ENCODE measurements around the gene RBM17.

The RBM17 gene

DNA sequence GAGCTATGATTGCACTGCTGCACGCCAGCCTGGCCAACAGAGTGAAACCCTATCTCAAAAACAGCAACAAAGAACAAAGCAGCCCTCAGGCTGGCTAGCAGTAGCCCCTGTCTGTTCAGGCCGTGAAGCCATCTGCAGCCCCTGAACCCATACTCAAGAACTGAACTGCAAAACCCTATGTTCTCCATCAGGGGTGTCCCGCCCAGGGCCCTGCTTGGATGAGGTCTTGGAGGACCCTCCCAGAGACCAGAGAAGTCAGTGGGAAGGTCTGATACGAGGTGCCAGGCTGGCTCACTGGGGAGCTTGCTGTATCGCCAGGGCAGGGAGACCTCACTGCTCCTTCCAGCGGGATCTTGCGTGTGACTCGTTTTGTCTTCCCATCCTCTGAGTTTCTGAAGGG, 39.3 kb downstream of the RBM17 start:
- no peak for DNase-seq (ENCODE audit: extremely low spot score)
- CTCF ChIA-PET = interaction anchor here (1.2 to 5.8 kb wide), 4 partner anchors 11 to 274 kb away, joined by 3 to 26 read pairs (median 11); no protein-coding TSS in a partner anchor
- POLR2A ChIA-PET = interaction anchor here (0.6 kb wide), 1 partner anchor 9 kb away, joined by 5 read pairs; no protein-coding TSS in a partner anchor

DNA sequence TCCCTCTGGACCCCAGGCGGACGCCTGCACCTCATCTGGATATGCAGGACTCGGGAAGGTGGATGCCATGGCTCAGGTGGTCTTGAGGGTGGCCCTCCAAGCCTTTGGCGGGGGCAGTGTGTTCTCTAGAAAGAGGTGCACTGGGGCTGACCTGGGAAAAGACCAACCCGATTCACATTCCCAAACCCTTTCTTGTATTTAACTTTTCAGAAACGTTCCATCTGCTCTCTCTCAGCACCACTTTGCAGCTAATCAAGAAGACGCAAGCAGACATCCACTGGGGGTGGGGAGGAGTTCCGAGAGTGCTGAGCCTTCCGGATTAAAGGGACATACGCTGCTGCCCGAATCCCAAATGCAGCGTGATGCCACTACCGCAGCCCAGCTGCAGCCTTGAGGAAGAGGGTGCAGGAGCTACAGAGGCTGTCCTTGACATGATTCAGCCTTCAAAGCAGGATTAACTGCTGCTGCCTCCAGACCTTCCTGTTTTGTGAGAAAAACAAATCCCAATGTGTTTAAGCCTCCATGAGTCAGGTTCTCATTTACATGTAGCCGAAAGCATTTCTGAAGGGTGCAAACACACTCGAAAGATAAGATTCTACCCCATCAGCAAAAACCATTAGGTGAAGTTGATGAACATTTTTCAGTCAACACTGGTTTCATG, 39.9 kb downstream of the RBM17 start:
- CTCF ChIA-PET = interaction anchor here (0.7 to 5.8 kb wide), 8 partner anchors 10 to 277 kb away, joined by 3 to 26 read pairs (median 4); no protein-coding TSS in a partner anchor
- POLR2A ChIA-PET = interaction anchor here (0.6 to 1.3 kb wide), 2 partner anchors 10 to 74 kb away, joined by 3 to 5 read pairs; partner anchors contain the start of gene PFKFB3
- no peak for DNase-seq (ENCODE audit: extremely low spot score)
- no peak for TF ChIP-seq CTCF (IDR thresholded peaks at IDR 0.05; ENCODE audit: control extremely low read depth, extremely low read depth, low read depth, missing control alignments)

More for the DNA sequence above, 39.3 kb downstream of the RBM17 start:
- TF ChIP-seq CTCF (IDR thresholded peaks at IDR 0.05; ENCODE audit: control extremely low read depth, extremely low read depth, low read depth, missing control alignments) = no peak

DNA sequence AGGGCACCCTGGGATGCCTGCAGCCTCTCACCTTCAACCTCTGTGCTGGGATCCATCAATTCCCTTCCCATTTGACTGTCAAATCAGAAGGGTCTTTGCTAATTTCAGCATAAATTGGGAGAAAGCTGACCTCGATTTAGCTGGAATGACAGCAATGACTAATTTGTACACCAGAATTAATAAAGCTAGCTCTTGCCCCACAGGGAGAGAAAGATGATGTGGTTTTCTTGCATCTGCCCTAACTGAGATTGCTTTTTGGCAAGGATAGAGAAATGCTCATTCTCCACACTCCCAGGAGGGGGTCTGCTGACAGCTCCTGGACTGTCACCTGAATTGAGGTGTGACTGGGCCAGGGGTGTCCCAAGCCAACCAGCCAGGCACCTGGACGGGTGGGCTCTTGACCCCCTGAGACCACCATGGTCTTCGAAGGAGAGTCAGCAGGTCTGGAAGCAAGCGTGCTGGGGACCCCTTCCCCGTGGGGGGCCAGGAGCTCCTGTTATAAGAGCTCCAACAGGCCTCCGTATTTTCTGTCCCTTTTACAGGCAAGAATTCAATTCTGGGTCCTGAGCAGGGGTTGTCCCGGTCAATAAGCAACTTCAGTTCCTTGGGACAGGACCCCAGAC, 42.1 kb downstream of the RBM17 start:
- no peak for TF ChIP-seq CTCF (IDR thresholded peaks at IDR 0.05; ENCODE audit: control extremely low read depth, extremely low read depth, low read depth, missing control alignments)
- POLR2A ChIA-PET = interaction anchor here (0.7 kb wide), 1 partner anchor 162 kb away, joined by 4 read pairs; no protein-coding TSS in a partner anchor
- CTCF ChIA-PET = interaction anchor here (0.7 to 5.8 kb wide), 8 partner anchors 10 to 271 kb away, joined by 3 to 26 read pairs (median 4); partner anchors contain the start of gene PFKFB3
- no peak for DNase-seq (ENCODE audit: extremely low spot score)

- ChIA-PET CTCF (interaction anchor here (1.6 to 9.9 kb wide), 5 partner anchors 15 to 268 kb away, joined by 4 to 99 read pairs (median 15); partner anchors contain the start of gene PFKFB3), POLR2A (interaction anchor here (3.8 kb wide), 1 partner anchor 69 kb away, joined by 19 read pairs; the partner anchor contains the start of gene PFKFB3)
- TF ChIP-seq CTCF (IDR thresholded peaks at IDR 0.05; ENCODE audit: control extremely low read depth, extremely low read depth, low read depth, missing control alignments) = no peak
- DNase-seq (ENCODE audit: extremely low spot score) = no peak
Observed at GRCh38 chr10:6133331-6134098, 44.7 kb downstream of the RBM17 start.

- DNase-seq (ENCODE audit: extremely low spot score) = no peak
- ChIA-PET POLR2A (interaction anchor here (1.1 to 3.8 kb wide), 2 partner anchors 14 to 68 kb away, joined by 6 to 19 read pairs; partner anchors contain the start of gene PFKFB3), CTCF (interaction anchor here (1.0 to 9.9 kb wide), 7 partner anchors 10 to 267 kb away, joined by 3 to 99 read pairs (median 8); partner anchors contain the start of gene PFKFB3)
- TF ChIP-seq CTCF (IDR thresholded peaks at IDR 0.05; ENCODE audit: control extremely low read depth, extremely low read depth, low read depth, missing control alignments) = no peak
Observed at GRCh38 chr10:6134099-6134823, 45.4 kb downstream of the RBM17 start.
